ENCODE results near the gene MDH2.
"Not testable (repeated sequence)": the region's sequence is repeated elsewhere in the genome, so short reads cannot be mapped to it uniquely, and the experiment has no call there.

Gene MDH2

GRCh38 chr7:76053461-76053860 is 5.6 kb downstream of the MDH2 start:
- no peak for TF ChIP-seq CTCF (IDR thresholded peaks at IDR 0.05; ENCODE audit: unreplicated experiment in 3 of 3)
- peaks cover 27% of the 10 kb centered on the region for H3K4me1 Mint-ChIP-seq
- H3K27me3 Mint-ChIP-seq (ENCODE audit: low read depth), result no peaks in the 10 kb centered on the region
- H3K27ac Mint-ChIP-seq, result no peak overlapping the region
- no peak overlapping the region for H3K4me3 Mint-ChIP-seq
- peaks cover 28% of the 10 kb centered on the region for H3K36me3 Mint-ChIP-seq (ENCODE audit: low read depth)
- H3K9me3 Mint-ChIP-seq, result no peaks in the 10 kb centered on the region

GRCh38 chr7:76054123-76055120 is 6.5 kb downstream of the MDH2 start:
- no peaks in the 10 kb centered on the region for H3K9me3 Mint-ChIP-seq
- no peak for TF ChIP-seq CTCF (IDR thresholded peaks at IDR 0.05; ENCODE audit: unreplicated experiment in 3 of 3)

GRCh38 chr7:76056241-76056640 is 8.3 kb downstream of the MDH2 start:
- Mint-ChIP-seq H3K9me3 (no peaks in the 10 kb centered on the region), H3K36me3 (ENCODE audit: low read depth) (peaks cover 29% of the 10 kb centered on the region), H3K4me1 (peaks cover 9% of the 10 kb centered on the region), H3K4me3 (no peak overlapping the region), H3K27me3 (ENCODE audit: low read depth) (no peaks in the 10 kb centered on the region), H3K27ac (no peak overlapping the region)
- no peak for TF ChIP-seq CTCF (IDR thresholded peaks at IDR 0.05; ENCODE audit: unreplicated experiment in 3 of 3)

More at GRCh38 chr7:76054123-76055120, 6.5 kb downstream of the MDH2 start:
- H3K27ac Mint-ChIP-seq, result no peak overlapping the region
- peaks cover 17% of the 10 kb centered on the region for H3K4me1 Mint-ChIP-seq
- H3K36me3 Mint-ChIP-seq (ENCODE audit: low read depth), result peaks cover 26% of the 10 kb centered on the region
- no peak overlapping the region for H3K4me3 Mint-ChIP-seq
- H3K27me3 Mint-ChIP-seq (ENCODE audit: low read depth), result no peaks in the 10 kb centered on the region

GRCh38 chr7:76057103-76057812 is 9.4 kb downstream of the MDH2 start:
- TF ChIP-seq CTCF (IDR thresholded peaks at IDR 0.05; ENCODE audit: unreplicated experiment in 3 of 3), result no peak
- H3K27ac Mint-ChIP-seq, result no peak overlapping the region
- H3K9me3 Mint-ChIP-seq, result no peaks in the 10 kb centered on the region
- H3K27me3 Mint-ChIP-seq (ENCODE audit: low read depth), result no peaks in the 10 kb centered on the region
- peaks cover 5% of the 10 kb centered on the region for H3K4me1 Mint-ChIP-seq
- no peak overlapping the region for H3K4me3 Mint-ChIP-seq
- H3K36me3 Mint-ChIP-seq (ENCODE audit: low read depth), result peaks cover 30% of the 10 kb centered on the region

- Mint-ChIP-seq H3K27me3 (ENCODE audit: low read depth) (no peaks in the 10 kb centered on the region), H3K4me1 (peaks cover 5% of the 10 kb centered on the region), H3K27ac (no peak overlapping the region), H3K36me3 (ENCODE audit: low read depth) (peaks cover 35% of the 10 kb centered on the region), H3K4me3 (no peak overlapping the region), H3K9me3 (no peaks in the 10 kb centered on the region)
- TF ChIP-seq CTCF (IDR thresholded peaks at IDR 0.05; ENCODE audit: unreplicated experiment in 3 of 3), result no peak
Measured at GRCh38 chr7:76057813-76058145, 9.9 kb downstream of the MDH2 start.

GRCh38 chr7:76058745-76059144 is 10.8 kb downstream of the MDH2 start:
- H3K27me3 Mint-ChIP-seq (ENCODE audit: low read depth); H3K9me3 Mint-ChIP-seq; H3K4me3 Mint-ChIP-seq; H3K4me1 Mint-ChIP-seq; H3K27ac Mint-ChIP-seq: not testable (repeated sequence)
- peaks cover 42% of the 10 kb centered on the region for H3K36me3 Mint-ChIP-seq (ENCODE audit: low read depth)
